ENCODE data around the gene PARVA.

DNA sequence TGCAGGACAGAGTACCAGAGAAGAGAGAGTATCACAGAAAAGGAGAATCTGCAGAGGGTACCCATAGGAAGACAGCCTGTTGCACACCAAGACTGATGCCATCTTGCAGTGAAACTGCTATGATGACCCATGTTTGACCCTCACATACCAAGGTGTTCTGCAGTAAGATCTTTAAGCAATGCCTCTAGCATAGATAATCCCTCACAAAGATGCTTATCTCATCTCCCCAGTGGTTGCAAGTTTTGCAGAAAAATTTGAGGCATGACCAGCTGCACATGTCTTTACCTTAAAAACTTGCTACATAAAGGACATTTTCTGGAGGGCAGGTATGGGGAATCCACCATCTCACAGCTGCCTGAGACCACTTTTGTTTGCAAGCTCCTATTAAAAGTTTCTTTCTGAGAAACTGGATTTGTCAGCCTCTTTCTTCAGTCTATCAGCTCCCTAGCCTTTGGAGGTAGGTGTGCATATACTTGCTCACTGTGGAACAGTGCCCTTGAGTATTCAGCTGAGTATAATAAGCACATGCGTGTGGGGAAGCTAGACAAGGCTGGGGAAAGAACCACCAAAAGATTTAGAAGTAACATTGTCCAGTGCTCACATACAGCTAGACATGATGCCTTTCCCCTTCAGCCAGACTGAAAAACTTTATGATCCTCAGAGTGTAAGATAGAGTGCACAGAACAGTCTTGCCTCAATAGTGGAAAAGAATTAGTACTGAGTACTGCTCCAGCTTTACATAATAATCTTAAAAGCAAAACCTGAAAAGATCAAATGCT, 196.5 kb downstream of the PARVA start:
- TF ChIP-seq, protein P1, sequence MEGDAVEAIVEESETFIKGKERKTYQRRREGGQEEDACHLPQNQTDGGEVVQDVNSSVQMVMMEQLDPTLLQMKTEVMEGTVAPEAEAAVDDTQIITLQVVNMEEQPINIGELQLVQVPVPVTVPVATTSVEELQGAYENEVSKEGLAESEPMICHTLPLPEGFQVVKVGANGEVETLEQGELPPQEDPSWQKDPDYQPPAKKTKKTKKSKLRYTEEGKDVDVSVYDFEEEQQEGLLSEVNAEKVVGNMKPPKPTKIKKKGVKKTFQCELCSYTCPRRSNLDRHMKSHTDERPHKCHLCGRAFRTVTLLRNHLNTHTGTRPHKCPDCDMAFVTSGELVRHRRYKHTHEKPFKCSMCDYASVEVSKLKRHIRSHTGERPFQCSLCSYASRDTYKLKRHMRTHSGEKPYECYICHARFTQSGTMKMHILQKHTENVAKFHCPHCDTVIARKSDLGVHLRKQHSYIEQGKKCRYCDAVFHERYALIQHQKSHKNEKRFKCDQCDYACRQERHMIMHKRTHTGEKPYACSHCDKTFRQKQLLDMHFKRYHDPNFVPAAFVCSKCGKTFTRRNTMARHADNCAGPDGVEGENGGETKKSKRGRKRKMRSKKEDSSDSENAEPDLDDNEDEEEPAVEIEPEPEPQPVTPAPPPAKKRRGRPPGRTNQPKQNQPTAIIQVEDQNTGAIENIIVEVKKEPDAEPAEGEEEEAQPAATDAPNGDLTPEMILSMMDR (IDR thresholded peaks at IDR 0.05 in 2 of 3, conservative IDR thresholded peaks at IDR 0.05 in 1 of 3; ENCODE audit: insufficient read depth in 2 of 3, low read depth in 1 of 3, low read length in 3 of 3) = no peak
- TF ChIP-seq CAMTA2 (CRISPR knock-in tag; conservative IDR thresholded peaks at IDR 0.05) (no peak), ZNF274 (IDR thresholded peaks at IDR 0.05; ENCODE audit: borderline replicate concordance, low read depth, low read length) (no peak), GATAD2A (IDR thresholded peaks at IDR 0.05) (no peak), SP2 (IDR thresholded peaks at IDR 0.05; ENCODE audit: extremely low read depth, low read depth, low read length, poor library complexity, severe bottlenecking) (no peak), NR2C2 (CRISPR knock-in tag; IDR thresholded peaks at IDR 0.05) (no peak), NR2C2 (tag; IDR thresholded peaks at IDR 0.05) (no peak), ZC3H11A (IDR thresholded peaks at IDR 0.05; ENCODE audit: low read depth, low read length) (no peak), ARHGAP35 (IDR thresholded peaks at IDR 0.05; ENCODE audit: partially characterized antibody) (no peak), SMC3 (conservative IDR thresholded peaks at IDR 0.05; ENCODE audit: insufficient read depth, low read depth, low read length) (no peak), HDAC2 (IDR thresholded peaks at IDR 0.05) (no peak)
- TF ChIP-seq, protein P2, sequence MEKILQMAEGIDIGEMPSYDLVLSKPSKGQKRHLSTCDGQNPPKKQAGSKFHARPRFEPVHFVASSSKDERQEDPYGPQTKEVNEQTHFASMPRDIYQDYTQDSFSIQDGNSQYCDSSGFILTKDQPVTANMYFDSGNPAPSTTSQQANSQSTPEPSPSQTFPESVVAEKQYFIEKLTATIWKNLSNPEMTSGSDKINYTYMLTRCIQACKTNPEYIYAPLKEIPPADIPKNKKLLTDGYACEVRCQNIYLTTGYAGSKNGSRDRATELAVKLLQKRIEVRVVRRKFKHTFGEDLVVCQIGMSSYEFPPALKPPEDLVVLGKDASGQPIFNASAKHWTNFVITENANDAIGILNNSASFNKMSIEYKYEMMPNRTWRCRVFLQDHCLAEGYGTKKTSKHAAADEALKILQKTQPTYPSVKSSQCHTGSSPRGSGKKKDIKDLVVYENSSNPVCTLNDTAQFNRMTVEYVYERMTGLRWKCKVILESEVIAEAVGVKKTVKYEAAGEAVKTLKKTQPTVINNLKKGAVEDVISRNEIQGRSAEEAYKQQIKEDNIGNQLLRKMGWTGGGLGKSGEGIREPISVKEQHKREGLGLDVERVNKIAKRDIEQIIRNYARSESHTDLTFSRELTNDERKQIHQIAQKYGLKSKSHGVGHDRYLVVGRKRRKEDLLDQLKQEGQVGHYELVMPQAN (IDR thresholded peaks at IDR 0.05; ENCODE audit: borderline replicate concordance) = no peak

All from K562 (cell line).